ENCODE measurements around the gene GNRH2.
"Not testable (repeated sequence)": the region's sequence is repeated elsewhere in the genome, so short reads cannot be mapped to it uniquely, and the experiment has no call there.

Gene GNRH2

GRCh38 chr20:3074812-3075211, 31.4 kb downstream of the GNRH2 start:
- no peak for DNase-seq

- DNase-seq = not testable (repeated sequence)
Observed at GRCh38 chr20:3075315-3075714, 31.9 kb downstream of the GNRH2 start.

GRCh38 chr20:3077618-3078134, 34.3 kb downstream of the GNRH2 start:
- no peak for DNase-seq

- DNase-seq = no peak
Observed at GRCh38 chr20:3080939-3081388, 37.5 kb downstream of the GNRH2 start.

- no peak for DNase-seq
Observed at GRCh38 chr20:3081641-3082040, 38.2 kb downstream of the GNRH2 start.

- peak in 1 of 2 donors; percentile 18 for DNase-seq
Observed at GRCh38 chr20:3082306-3082951, 39.0 kb downstream of the GNRH2 start.

GRCh38 chr20:3082955-3083952, 39.8 kb downstream of the GNRH2 start:
- DNase-seq = peak in 1 of 2 donors; percentile 14

- no peak for DNase-seq
Observed at GRCh38 chr20:3084283-3084985, 41.0 kb downstream of the GNRH2 start, which contains the start of gene AVP. Gene AVP (minus strand): TSS chr20:3084724. CDS start chr20:3084674, 50 bp downstream.

- no peak for DNase-seq
Observed at GRCh38 chr20:3084986-3085360, 41.6 kb downstream of the GNRH2 start.

GRCh38 chr20:3085571-3086072, 42.2 kb downstream of the GNRH2 start:
- DNase-seq = no peak

- no peak for DNase-seq
Observed at GRCh38 chr20:3088031-3088430, 44.6 kb downstream of the GNRH2 start.

GRCh38 chr20:3090565-3090964, 47.1 kb downstream of the GNRH2 start:
- no peak for DNase-seq

- DNase-seq = peak; percentile 46 to 56
Observed at GRCh38 chr20:3092611-3093379, 49.4 kb downstream of the GNRH2 start.

- no peak for DNase-seq
Observed at GRCh38 chr20:3093861-3094361, 50.5 kb downstream of the GNRH2 start.

GRCh38 chr20:3094848-3095629, 51.6 kb downstream of the GNRH2 start:
- DNase-seq = no peak

Measured in stimulated activated CD4-positive, alpha-beta T cell treated with anti-CD3 and anti-CD28 coated beads, Interleukin-2, amount 100 ng/mL, for 24 hours (primary cell).